ENCODE results near the gene PPP2R5C.
A peak's percentile ranks its signal among the peaks of the same experiment; 100 is the strongest.
"Not testable (repeated sequence)": the region's sequence is repeated elsewhere in the genome, so short reads cannot be mapped to it uniquely, and the experiment has no call there.

The PPP2R5C gene

GRCh38 chr14:101783260-101784016 is 21.9 kb downstream of the PPP2R5C start:
- no peak for DNase-seq

- DNase-seq = no peak
Measured at GRCh38 chr14:101784631-101785030, 23.1 kb downstream of the PPP2R5C start.

GRCh38 chr14:101788016-101788635 is 26.6 kb downstream of the PPP2R5C start:
- no peak for DNase-seq

- no peak for DNase-seq
Measured at GRCh38 chr14:101789222-101789621, 27.7 kb downstream of the PPP2R5C start.

GRCh38 chr14:101790232-101790631 is 28.7 kb downstream of the PPP2R5C start:
- no peak for DNase-seq

- no peak for DNase-seq
Measured at GRCh38 chr14:101791919-101792572, 30.5 kb downstream of the PPP2R5C start.

GRCh38 chr14:101796016-101796415 is 34.5 kb downstream of the PPP2R5C start:
- DNase-seq = no peak

GRCh38 chr14:101796479-101796878 is 35.0 kb downstream of the PPP2R5C start:
- DNase-seq = no peak

GRCh38 chr14:101797856-101798255 is 36.3 kb downstream of the PPP2R5C start:
- no peak for DNase-seq

- not testable (repeated sequence) for DNase-seq
Measured at GRCh38 chr14:101804373-101804772, 42.9 kb downstream of the PPP2R5C start.

GRCh38 chr14:101806252-101806651 is 44.7 kb downstream of the PPP2R5C start:
- not testable (repeated sequence) for DNase-seq

- DNase-seq = peak; percentile 29
Measured at GRCh38 chr14:101808020-101808641, 46.6 kb downstream of the PPP2R5C start.

GRCh38 chr14:101808894-101809670 is 47.6 kb downstream of the PPP2R5C start:
- DNase-seq = no peak

GRCh38 chr14:101809671-101810514 is 48.4 kb downstream of the PPP2R5C start:
- DNase-seq = peak; percentile 92

- DNase-seq = no peak
Measured at GRCh38 chr14:101810897-101811621, 49.5 kb downstream of the PPP2R5C start.

GRCh38 chr14:101812071-101812470 is 50.6 kb downstream of the PPP2R5C start:
- no peak for DNase-seq

- DNase-seq = no peak
Measured at GRCh38 chr14:101813171-101813759, 51.8 kb downstream of the PPP2R5C start.

GRCh38 chr14:101813833-101814232 is 52.3 kb downstream of the PPP2R5C start:
- no peak for DNase-seq

GRCh38 chr14:101814934-101815333 is 53.4 kb downstream of the PPP2R5C start:
- no peak for DNase-seq

- no peak for DNase-seq
Measured at GRCh38 chr14:101815994-101816393, 54.5 kb downstream of the PPP2R5C start.
